Caco-2 (cell line): ENCODE data around the gene HK1. TPM values are rescaled to one million over a fixed set of nuclear protein-coding genes. Genes with fewer than 3 reads are reported as not detected.
A peak's percentile ranks its signal among the peaks of the same experiment; 100 is the strongest.

Source experiments
- BruUV-seq: library from RNA; stranded (reverse); fragments of 400-500 nt; replicated peaks from 2 replicates; lab custom pipeline; 2021; lab: Mats Ljungman, UMichigan
- CTCF ChIA-PET: fragments of 300-600 bp; sonication (Branson Sonifier 250); formaldehyde crosslinking; loops from one replicate; lab custom pipeline; 2022; ENCODE audit warnings: antibody characterized with exemption; lab: Charles Lee
- POLR2A ChIA-PET: fragments of 300-600 bp; sonication (Branson Sonifier 250); formaldehyde crosslinking; loops from one replicate; lab custom pipeline; 2022; ENCODE audit warnings: antibody characterized with exemption; lab: Charles Lee
- DNase-seq, 2 experiments: peaks; one replicate each; pipeline versions ENCODE4 v3.0.0 to v3.0.0-alpha.2; 2020 to 2022
- H3K27me3 ChIP-seq: replicated peaks from 2 replicates; pipeline ENCODE4 v1.6.0; 2011; ENCODE audit warnings: low read length; ENCODE audit not compliant: control insufficient read depth, insufficient read depth
- H3K36me3 ChIP-seq: 2 replicates; pipeline ENCODE4 v1.5.1; 2011; ENCODE audit warnings: low read length; ENCODE audit not compliant: control insufficient read depth, insufficient read depth
- H3K4me1 ChIP-seq: fragments of 250-450 bp; sonication (Bioruptor Pico); 2 replicates; pipeline ENCODE4 v1.5.1; 2020; ENCODE audit warnings: mild to moderate bottlenecking
- H3K4me3 ChIP-seq: 2 replicates; pipeline ENCODE4 v1.5.1; 2011; ENCODE audit warnings: low read depth, mild to moderate bottlenecking, control low read depth, low read length
- H3K9me3 ChIP-seq: fragments of 250-450 bp; sonication (Bioruptor Pico); 2 replicates; pipeline ENCODE4 v1.5.1; 2020; ENCODE audit warnings: mild to moderate bottlenecking, moderate library complexity
- H3K27ac Mint-ChIP-seq: one replicate; pipeline ENCODE4 v1.8.0; 2022; ENCODE audit warnings: mixed read lengths; ENCODE audit not compliant: unreplicated experiment
- H3K27me3 Mint-ChIP-seq: one replicate; pipeline ENCODE4 v1.8.0; 2022; ENCODE audit warnings: mixed read lengths; ENCODE audit not compliant: insufficient read depth, unreplicated experiment
- H3K36me3 Mint-ChIP-seq: one replicate; pipeline ENCODE4 v1.8.0; 2022; ENCODE audit warnings: mild to moderate bottlenecking, mixed read lengths; ENCODE audit not compliant: insufficient read depth, unreplicated experiment
- H3K4me1 Mint-ChIP-seq: one replicate; pipeline ENCODE4 v1.8.0; 2022; ENCODE audit warnings: low read depth, mixed read lengths; ENCODE audit not compliant: unreplicated experiment
- H3K4me3 Mint-ChIP-seq: one replicate; pipeline ENCODE4 v1.8.0; 2022; ENCODE audit warnings: mild to moderate bottlenecking, moderate library complexity, mixed read lengths; ENCODE audit not compliant: unreplicated experiment
- H3K9me3 Mint-ChIP-seq: one replicate; pipeline ENCODE4 v1.8.0; 2022; ENCODE audit warnings: mixed read lengths; ENCODE audit not compliant: unreplicated experiment
- intact Hi-C: fragments of 100-400 bp; cut with micrococcal nuclease; formaldehyde crosslinking; loops from one replicate; pipeline ENCODE4 v1.10.0; 2022; ENCODE audit not compliant: unreplicated experiment
- total RNA-seq: library from RNA; stranded (reverse); gene quantifications from 2 replicates; pipeline ENCODE4 v1.2.3, GENCODE V29; 2022
- TF ChIP-seq, protein P1 (sequence below), 2 experiments: fragments of 200-600 bp in 1 of 2; IDR thresholded peaks; 1 replicate in 1 of 2; 2 replicates in 1 of 2; pipeline versions ENCODE4 v1.5.1 to v1.8.0; 2011 to 2022; ENCODE audit warnings: antibody characterized with exemption in 1 of 2, control low read depth in 1 of 2, inconsistent platforms in 1 of 2, low read depth in 1 of 2, low read length in 1 of 2, mild to moderate bottlenecking in 1 of 2, moderate library complexity in 1 of 2; ENCODE audit not compliant: insufficient read depth in 1 of 2, severe bottlenecking in 1 of 2, unreplicated experiment in 1 of 2

HK1 gene
- total RNA-seq, 1 experiment from 2014 or later = 35.4 TPM

GRCh38 chr10:69374931-69375306 is 96.6 kb downstream of the HK1 start:
- POLR2A ChIA-PET = no interaction called here
- H3K27me3 ChIP-seq = no peaks in the 10 kb centered on the region
- Mint-ChIP-seq H3K36me3 (no peaks in the 10 kb centered on the region), H3K4me3 (no peak overlapping the region), H3K27ac (no peak overlapping the region), H3K4me1 (no peaks in the 10 kb centered on the region), H3K27me3 (no peaks in the 10 kb centered on the region), H3K9me3 (no peaks in the 10 kb centered on the region)
- no peaks in the 10 kb centered on the region for H3K36me3 ChIP-seq
- no peaks in the 10 kb centered on the region for H3K4me1 ChIP-seq
- TF ChIP-seq, protein P1, sequence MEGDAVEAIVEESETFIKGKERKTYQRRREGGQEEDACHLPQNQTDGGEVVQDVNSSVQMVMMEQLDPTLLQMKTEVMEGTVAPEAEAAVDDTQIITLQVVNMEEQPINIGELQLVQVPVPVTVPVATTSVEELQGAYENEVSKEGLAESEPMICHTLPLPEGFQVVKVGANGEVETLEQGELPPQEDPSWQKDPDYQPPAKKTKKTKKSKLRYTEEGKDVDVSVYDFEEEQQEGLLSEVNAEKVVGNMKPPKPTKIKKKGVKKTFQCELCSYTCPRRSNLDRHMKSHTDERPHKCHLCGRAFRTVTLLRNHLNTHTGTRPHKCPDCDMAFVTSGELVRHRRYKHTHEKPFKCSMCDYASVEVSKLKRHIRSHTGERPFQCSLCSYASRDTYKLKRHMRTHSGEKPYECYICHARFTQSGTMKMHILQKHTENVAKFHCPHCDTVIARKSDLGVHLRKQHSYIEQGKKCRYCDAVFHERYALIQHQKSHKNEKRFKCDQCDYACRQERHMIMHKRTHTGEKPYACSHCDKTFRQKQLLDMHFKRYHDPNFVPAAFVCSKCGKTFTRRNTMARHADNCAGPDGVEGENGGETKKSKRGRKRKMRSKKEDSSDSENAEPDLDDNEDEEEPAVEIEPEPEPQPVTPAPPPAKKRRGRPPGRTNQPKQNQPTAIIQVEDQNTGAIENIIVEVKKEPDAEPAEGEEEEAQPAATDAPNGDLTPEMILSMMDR (IDR thresholded peaks at IDR 0.05; ENCODE audit: insufficient read depth in 1 of 2, low read depth in 1 of 2, low read length in 1 of 2, severe bottlenecking in 1 of 2, unreplicated experiment in 1 of 2) = no peak
- H3K9me3 ChIP-seq = no peaks in the 10 kb centered on the region
- no peak overlapping the region for H3K4me3 ChIP-seq
- CTCF ChIA-PET = no interaction called here
- BruUV-seq = no TSS peak
- intact Hi-C loops = no loop called here
- DNase-seq = no peak

- H3K27ac Mint-ChIP-seq = no peak overlapping the region
These were observed 97.2 kb downstream of the HK1 start for GRCh38 chr10:69375307-69376151.

GRCh38 chr10:69376662-69377061 is 98.4 kb downstream of the HK1 start:
- no peaks in the 10 kb centered on the region for H3K36me3 ChIP-seq
- intact Hi-C loops = no loop called here
- CTCF ChIA-PET = interaction anchor here (1.2 kb wide), 1 partner anchor 14 kb away, joined by 3 read pairs; no protein-coding TSS in a partner anchor

More at GRCh38 chr10:69375307-69376151, 97.2 kb downstream of the HK1 start:
- no peaks in the 10 kb centered on the region for H3K36me3 ChIP-seq
- peak; percentile 58 to 71 for DNase-seq
- intact Hi-C loops = no loop called here
- Mint-ChIP-seq H3K4me1 (no peaks in the 10 kb centered on the region), H3K36me3 (no peaks in the 10 kb centered on the region), H3K9me3 (no peaks in the 10 kb centered on the region), H3K4me3 (no peak overlapping the region), H3K27me3 (no peaks in the 10 kb centered on the region)
- ChIA-PET CTCF (interaction anchor here (0.7 to 1.2 kb wide), 5 partner anchors 11 to 33 kb away, joined by 3 to 4 read pairs (median 3); no protein-coding TSS in a partner anchor), POLR2A (interaction anchor here (0.5 to 1.2 kb wide), 2 partner anchors 10 to 186 kb away, joined by 3 to 5 read pairs; no protein-coding TSS in a partner anchor)
- TF ChIP-seq, protein P1 (IDR thresholded peaks at IDR 0.05; ENCODE audit: insufficient read depth in 1 of 2, low read depth in 1 of 2, low read length in 1 of 2, severe bottlenecking in 1 of 2, unreplicated experiment in 1 of 2) = no peak
- no peaks in the 10 kb centered on the region for H3K9me3 ChIP-seq
- no peak overlapping the region for H3K4me3 ChIP-seq
- no TSS peak for BruUV-seq
- no peaks in the 10 kb centered on the region for H3K27me3 ChIP-seq
- no peaks in the 10 kb centered on the region for H3K4me1 ChIP-seq

More at GRCh38 chr10:69376662-69377061, 98.4 kb downstream of the HK1 start:
- Mint-ChIP-seq H3K4me3 (no peak overlapping the region), H3K9me3 (no peaks in the 10 kb centered on the region), H3K27ac (no peak overlapping the region), H3K36me3 (no peaks in the 10 kb centered on the region), H3K27me3 (no peaks in the 10 kb centered on the region), H3K4me1 (no peaks in the 10 kb centered on the region)
- no peaks in the 10 kb centered on the region for H3K4me1 ChIP-seq
- DNase-seq = no peak
- no peak overlapping the region for H3K4me3 ChIP-seq
- no peaks in the 10 kb centered on the region for H3K9me3 ChIP-seq
- POLR2A ChIA-PET = no interaction called here
- BruUV-seq = no TSS peak
- TF ChIP-seq, protein P1 (IDR thresholded peaks at IDR 0.05; ENCODE audit: insufficient read depth in 1 of 2, low read depth in 1 of 2, low read length in 1 of 2, severe bottlenecking in 1 of 2, unreplicated experiment in 1 of 2) = no peak
- no peaks in the 10 kb centered on the region for H3K27me3 ChIP-seq
